GM10266 (cell line): ENCODE measurements around the gene TMEM97.
A peak's percentile ranks its signal among the peaks of the same experiment; 100 is the strongest.

Experiments used
- DNase-seq: peaks from one replicate; pipeline ENCODE4 v3.0.0; 2012; ENCODE audit errors: extremely low spot score
- CTCF ChIP-seq: IDR thresholded peaks from 2 replicates; pipeline ENCODE4 v1.5.1; 2012; ENCODE audit warnings: mild to moderate bottlenecking, low read depth; ENCODE audit not compliant: control insufficient read depth, insufficient read depth; ENCODE audit errors: missing control alignments

Gene TMEM97

DNA sequence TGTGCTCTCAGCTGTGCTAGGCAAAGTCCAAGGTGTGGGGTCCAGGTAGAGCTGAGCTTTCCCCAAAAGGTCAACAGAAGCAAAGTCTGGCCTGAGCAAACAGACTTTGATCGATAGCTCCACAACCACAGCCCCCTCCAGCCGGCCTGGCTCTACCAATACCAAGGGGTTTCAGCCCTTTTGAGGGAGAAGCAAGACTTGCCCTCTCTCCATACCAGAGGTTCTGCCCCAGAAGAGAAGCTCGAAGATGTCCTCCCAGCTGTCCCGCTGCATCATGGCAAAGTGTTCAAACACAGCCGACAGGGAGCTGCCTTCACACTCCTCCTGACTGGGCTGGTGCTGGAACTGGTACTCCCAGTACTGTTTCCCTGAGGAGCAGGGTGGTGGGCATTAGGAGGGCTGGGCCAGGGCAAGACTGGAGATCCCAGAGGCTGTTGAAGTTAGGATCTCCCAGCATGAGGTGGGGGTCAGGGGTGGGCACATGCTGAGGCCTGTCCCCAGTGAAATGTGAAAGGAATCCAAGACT lies 49.4 kb downstream of the TMEM97 start:
- no peak for DNase-seq
- no peak for TF ChIP-seq CTCF

DNA sequence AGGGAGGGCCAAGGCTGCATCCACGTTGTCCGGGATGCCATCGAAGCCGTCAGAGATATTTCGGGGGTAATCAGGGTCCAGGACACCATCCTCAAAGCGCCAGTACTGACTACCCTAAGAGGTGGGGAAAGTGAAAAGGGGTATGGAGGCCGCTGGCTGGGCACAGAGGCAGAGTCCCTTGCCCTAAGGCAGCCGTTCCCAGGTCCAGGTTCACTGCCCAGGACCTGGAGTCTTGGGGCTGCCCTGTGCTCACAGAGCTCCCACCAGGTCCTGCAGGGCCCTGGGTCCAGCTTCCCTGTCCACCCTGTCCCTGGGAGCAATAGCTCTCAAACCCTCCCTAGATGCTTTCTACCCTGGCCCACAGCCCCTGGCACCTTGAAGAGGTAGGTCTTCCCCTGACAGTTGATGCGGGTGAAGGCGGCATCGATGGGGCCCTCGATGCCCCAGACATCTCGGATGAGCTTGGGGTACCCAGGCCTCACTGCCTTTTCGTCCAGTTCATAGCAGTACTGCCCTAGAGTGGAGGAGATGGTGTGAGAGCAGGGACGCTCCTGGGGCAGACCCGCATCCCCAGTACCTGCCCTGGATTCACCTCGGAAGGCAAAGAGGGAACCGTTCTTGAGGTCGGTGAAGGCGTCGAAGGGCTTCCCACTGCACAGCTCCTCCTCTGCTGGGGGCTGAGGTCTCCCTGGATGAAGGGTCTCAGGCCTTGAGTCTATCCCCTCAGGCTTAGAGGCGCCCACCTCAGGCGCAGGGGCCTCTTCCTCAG lies 50.1 kb downstream of the TMEM97 start:
- TF ChIP-seq CTCF = no peak
- no peak for DNase-seq

DNA sequence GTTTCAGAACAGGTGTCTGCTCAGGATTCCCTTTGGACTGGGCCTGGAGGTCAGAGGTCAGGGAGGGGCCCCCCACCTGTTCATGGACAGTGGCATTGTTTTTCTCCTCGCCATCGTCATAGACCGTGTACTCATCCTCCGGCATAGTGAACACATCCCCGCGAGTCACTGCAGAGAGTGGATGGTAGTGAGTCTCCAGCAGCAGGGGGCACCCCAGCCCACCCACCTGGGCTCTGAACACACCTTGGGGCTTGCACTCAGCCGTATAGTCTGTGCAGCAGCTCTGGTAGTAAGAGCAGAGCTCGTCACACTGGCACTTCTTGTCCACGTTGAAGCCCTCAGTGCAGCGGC lies 50.7 kb downstream of the TMEM97 start:
- no peak for DNase-seq
- TF ChIP-seq CTCF = no peak

DNA sequence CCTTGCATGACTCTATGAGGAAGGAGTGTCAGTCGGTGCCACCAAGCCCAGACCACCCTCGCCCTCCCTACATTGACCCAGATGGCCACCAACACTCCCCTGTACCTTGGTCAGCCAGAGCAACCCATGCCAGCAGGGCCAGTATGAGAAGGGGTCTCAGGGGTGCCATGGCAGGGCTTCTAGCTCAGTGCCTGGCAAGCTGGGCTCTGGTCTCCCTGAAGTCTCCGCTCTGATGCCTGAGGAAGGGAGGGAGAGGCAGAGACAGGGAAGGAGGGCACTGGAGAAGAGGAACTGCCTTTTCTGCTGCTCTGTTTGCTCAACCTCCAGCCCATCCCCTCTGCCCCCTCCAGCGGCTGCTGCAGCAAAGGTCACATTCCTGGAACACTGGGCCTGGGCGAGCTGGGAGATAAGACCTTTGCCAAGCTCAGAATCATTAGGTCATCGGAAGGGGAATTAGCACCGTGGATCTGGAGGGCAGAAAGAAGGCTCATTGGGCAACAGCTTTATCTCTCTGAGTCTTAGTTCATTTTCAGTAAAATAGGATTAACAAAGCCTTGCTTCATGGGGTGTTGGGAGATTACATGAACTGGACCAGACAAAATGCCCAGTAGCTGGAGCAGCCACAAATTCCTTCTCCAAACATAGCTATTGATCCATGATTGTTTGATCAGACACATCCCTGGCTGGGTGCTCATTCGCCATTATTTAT lies 51.2 kb downstream of the TMEM97 start, which contains the start of gene VTN:
VTN (minus strand) TSS at position 273 of the 709 bp plus-strand sequence; CDS start at position 169, 104 bp downstream.
- TF ChIP-seq CTCF = no peak
- no peak for DNase-seq

GRCh38 chr17:28370744-28371103 lies 51.7 kb downstream of the TMEM97 start:
- DNase-seq = no peak
- TF ChIP-seq CTCF = no peak

DNA sequence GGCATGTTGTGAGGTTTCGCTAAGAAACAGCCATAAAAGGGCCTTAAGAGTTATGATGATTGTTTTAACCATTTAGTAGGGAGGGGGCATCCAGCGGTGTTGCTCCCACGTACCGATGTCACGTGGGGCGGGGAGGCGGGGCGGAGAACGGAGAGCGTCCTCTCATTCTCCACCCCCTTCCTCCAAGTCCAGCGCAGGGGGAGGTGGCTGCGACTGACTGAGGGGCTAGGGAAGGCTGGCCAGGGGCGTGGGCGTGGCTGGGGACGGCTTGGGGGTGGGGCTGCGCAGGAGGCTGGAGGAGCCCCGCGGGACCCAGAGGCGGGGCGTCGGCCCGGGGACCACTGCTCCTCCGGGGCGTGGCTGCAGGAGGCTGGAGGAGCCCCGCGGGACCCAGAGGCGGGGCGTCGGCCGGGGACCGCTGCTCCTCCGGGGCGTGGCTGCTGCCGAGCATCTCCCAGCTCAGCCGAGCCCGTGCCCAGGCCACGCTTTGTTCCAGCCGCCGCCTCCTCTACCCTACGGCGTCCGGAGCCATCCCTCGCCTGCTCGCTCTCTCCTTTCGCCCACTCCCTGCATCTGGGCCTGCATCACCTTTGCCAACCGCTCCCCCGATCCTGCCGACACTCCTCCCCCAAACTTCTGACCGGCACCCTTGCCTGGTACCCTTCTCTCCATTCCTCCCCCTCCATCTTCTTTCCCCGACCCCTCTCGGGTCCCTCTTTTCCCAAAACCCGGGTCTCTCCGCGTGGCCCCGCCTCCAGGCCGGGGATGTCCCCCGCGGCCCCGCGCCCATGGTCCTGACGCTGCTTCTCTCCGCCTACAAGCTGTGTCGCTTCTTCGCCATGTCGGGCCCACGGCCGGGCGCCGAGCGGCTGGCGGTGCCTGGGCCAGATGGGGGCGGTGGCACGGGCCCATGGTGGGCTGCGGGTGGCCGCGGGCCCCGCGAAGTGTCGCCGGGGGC lies 52.5 kb downstream of the TMEM97 start, which contains the start of gene SARM1:
SARM1 (plus strand) TSS at position 450 of the 958 bp plus-strand sequence; CDS start at position 789, 339 bp downstream.
- TF ChIP-seq CTCF = no peak
- DNase-seq = peak; percentile 98
